ACC112 (cell line): ENCODE data around the gene NDUFB2.
A peak's percentile ranks its signal among the peaks of the same experiment; 100 is the strongest.
"Not testable (repeated sequence)": the region's sequence is repeated elsewhere in the genome, so short reads cannot be mapped to it uniquely, and the experiment has no call there.

Experiments
- H2AFZ ChIP-seq: fragments of 200-600 bp; sonication (generic); one replicate; pipeline ENCODE4 v1.6.0; 2017; ENCODE audit warnings: antibody characterized with exemption, low read length; ENCODE audit not compliant: unreplicated experiment
- H3K27ac ChIP-seq: fragments of 200-600 bp; sonication (generic); 2 replicates; pipeline ENCODE4 v1.5.1; 2014; ENCODE audit warnings: low read depth, mild to moderate bottlenecking, antibody characterized with exemption, low read length, moderate library complexity
- H3K27me3 ChIP-seq: fragments of 200-600 bp; sonication (generic); 2 replicates; pipeline ENCODE4 v1.6.1; 2014; ENCODE audit warnings: mild to moderate bottlenecking, antibody characterized with exemption, low read length, moderate library complexity, mixed read lengths; ENCODE audit not compliant: insufficient read depth
- H3K36me3 ChIP-seq: fragments of 200-600 bp; sonication (generic); 2 replicates; pipeline ENCODE4 v1.6.1; 2016; ENCODE audit warnings: mild to moderate bottlenecking, antibody characterized with exemption, low read length, moderate library complexity, mixed read lengths; ENCODE audit not compliant: insufficient read depth
- H3K4me1 ChIP-seq: fragments of 200-600 bp; sonication (generic); one replicate; pipeline ENCODE4 v1.6.1; 2016; ENCODE audit warnings: low read length, mixed read lengths; ENCODE audit not compliant: insufficient read depth, unreplicated experiment, control insufficient read depth
- H3K4me3 ChIP-seq: fragments of 200-600 bp; sonication (generic); 2 replicates; pipeline ENCODE4 v1.5.1; 2014; ENCODE audit warnings: mild to moderate bottlenecking, low read depth, low read length
- H3K79me2 ChIP-seq: fragments of 200-600 bp; sonication (generic); one replicate; pipeline ENCODE4 v1.6.0; 2016; ENCODE audit warnings: low read length; ENCODE audit not compliant: control insufficient read depth, unreplicated experiment, insufficient read depth

The NDUFB2 gene

GRCh38 chr7:140693849-140694248 is 2.7 kb upstream of the NDUFB2 start:
- peaks cover 15% of the 10 kb centered on the region for H3K79me2 ChIP-seq
- H3K36me3 ChIP-seq, H2AFZ ChIP-seq, H3K27ac ChIP-seq, H3K4me3 ChIP-seq, H3K27me3 ChIP-seq: not testable (repeated sequence)
- peaks cover 10% of the 10 kb centered on the region for H3K4me1 ChIP-seq

- Histone ChIP-seq H3K4me3 (no peak overlapping the region), H3K79me2 (peaks cover 22% of the 10 kb centered on the region), H3K4me1 (peaks cover 10% of the 10 kb centered on the region), H3K27ac (no peak overlapping the region), H3K36me3 (no peaks in the 10 kb centered on the region), H2AFZ (no peak overlapping the region), H3K27me3 (no peaks in the 10 kb centered on the region)
Measured at GRCh38 chr7:140694592-140694991, 1.9 kb upstream of the NDUFB2 start.

- Histone ChIP-seq H3K4me3 (no peak overlapping the region), H3K27me3 (no peaks in the 10 kb centered on the region), H3K36me3 (no peaks in the 10 kb centered on the region), H3K4me1 (peaks cover 10% of the 10 kb centered on the region), H2AFZ (no peak overlapping the region), H3K27ac (no peak overlapping the region), H3K79me2 (peaks cover 30% of the 10 kb centered on the region)
Measured at GRCh38 chr7:140695381-140695780, 1.1 kb upstream of the NDUFB2 start.

GRCh38 chr7:140696024-140696679 is 356 bp upstream of the NDUFB2 start:
- Histone ChIP-seq H3K27me3 (no peaks in the 10 kb centered on the region), H2AFZ (no peak overlapping the region), H3K27ac (peak overlapping the region; percentile 54)

GRCh38 chr7:140697447-140698143 is 1.1 kb downstream of the NDUFB2 start:
- Histone ChIP-seq H2AFZ (peak overlapping the region; percentile 79), H3K27ac (peak overlapping the region; percentile 54), H3K4me3 (peak overlapping the region; percentile 85), H3K27me3 (no peaks in the 10 kb centered on the region), H3K4me1 (peaks cover 10% of the 10 kb centered on the region), H3K36me3 (peaks cover under 1% of the 10 kb centered on the region; the same call in 1 of the 2 replicates), H3K79me2 (peaks cover 46% of the 10 kb centered on the region)

More at GRCh38 chr7:140696024-140696679, 356 bp upstream of the NDUFB2 start:
- peaks cover 10% of the 10 kb centered on the region for H3K4me1 ChIP-seq
- H3K79me2 ChIP-seq = peaks cover 37% of the 10 kb centered on the region
- H3K4me3 ChIP-seq = peak overlapping the region; percentile 85
- H3K36me3 ChIP-seq = no peaks in the 10 kb centered on the region

- Histone ChIP-seq H3K4me1 (peaks cover 10% of the 10 kb centered on the region), H3K4me3 (peak overlapping the region; percentile 85), H2AFZ (no peak overlapping the region), H3K27ac (no peak overlapping the region), H3K27me3 (no peaks in the 10 kb centered on the region), H3K36me3 (peaks cover 6% of the 10 kb centered on the region; the same call in 1 of the 2 replicates), H3K79me2 (peaks cover 49% of the 10 kb centered on the region)
Measured at GRCh38 chr7:140698477-140698876, 2.0 kb downstream of the NDUFB2 start.

GRCh38 chr7:140702774-140703173 is 6.3 kb downstream of the NDUFB2 start:
- H3K4me1 ChIP-seq = peaks cover 7% of the 10 kb centered on the region
- no peak overlapping the region for H3K4me3 ChIP-seq
- no peaks in the 10 kb centered on the region for H3K27me3 ChIP-seq
- no peak overlapping the region for H2AFZ ChIP-seq
- H3K79me2 ChIP-seq = peaks cover 43% of the 10 kb centered on the region
- H3K36me3 ChIP-seq = peaks cover 10% of the 10 kb centered on the region; the same call in 1 of the 2 replicates
- H3K27ac ChIP-seq = no peak overlapping the region

- Histone ChIP-seq H3K36me3 (peaks cover 10% of the 10 kb centered on the region; the same call in 1 of the 2 replicates), H3K27me3 (no peaks in the 10 kb centered on the region), H3K4me1 (no peaks in the 10 kb centered on the region), H2AFZ (no peak overlapping the region), H3K27ac (no peak overlapping the region), H3K4me3 (no peak overlapping the region), H3K79me2 (peaks cover 31% of the 10 kb centered on the region)
Measured at GRCh38 chr7:140704205-140704604, 7.7 kb downstream of the NDUFB2 start.

GRCh38 chr7:140707132-140707531 is 10.6 kb downstream of the NDUFB2 start:
- Histone ChIP-seq H3K4me3 (no peak overlapping the region), H3K36me3 (peaks cover 10% of the 10 kb centered on the region; the same call in 1 of the 2 replicates), H3K27me3 (no peaks in the 10 kb centered on the region), H3K4me1 (no peaks in the 10 kb centered on the region), H2AFZ (no peak overlapping the region), H3K79me2 (peaks cover 7% of the 10 kb centered on the region), H3K27ac (no peak overlapping the region)

GRCh38 chr7:140708764-140709163 is 12.3 kb downstream of the NDUFB2 start:
- H3K4me3 ChIP-seq, H3K79me2 ChIP-seq, H3K36me3 ChIP-seq, H3K27ac ChIP-seq, H3K27me3 ChIP-seq, H3K4me1 ChIP-seq, H2AFZ ChIP-seq: not testable (repeated sequence)

- not testable (repeated sequence) for H3K4me3 ChIP-seq, H3K4me1 ChIP-seq, H3K79me2 ChIP-seq, H2AFZ ChIP-seq, H3K27ac ChIP-seq, H3K36me3 ChIP-seq, H3K27me3 ChIP-seq
Measured at GRCh38 chr7:140712392-140712791, 15.9 kb downstream of the NDUFB2 start.
